ENCODE measurements around the gene GOLM1. TPM values are rescaled to one million over a fixed set of nuclear protein-coding genes. Genes with fewer than 3 reads are reported as not detected.

Gene GOLM1
- total and polyA plus RNA-seq, 2 of the 13 experiments (the other 11 are each of a cell fraction or from before 2014, with no cell fraction given), result 0.20 to 0.30 TPM

- no peak for TF ChIP-seq SNRNP70 (IDR thresholded peaks at IDR 0.05; ENCODE audit: low read depth, low read length)
Measured at GRCh38 chr9:86035827-86036440, 63.4 kb downstream of the GOLM1 start (continued).

GRCh38 chr9:86034863-86035734 lies 64.3 kb downstream of the GOLM1 start:
- POLR2A ChIA-PET, result no interaction called here
- no peak overlapping the region for H3K27ac ChIP-seq (ENCODE audit: extremely low read length, insufficient read depth, low read length)
- intact Hi-C loops (cut with micrococcal nuclease; ENCODE audit: unreplicated experiment) (no loop called here), in situ Hi-C loops (cut with HindIII; ENCODE audit: extremely low pct_ligation_motif_present, low pct_unique_long_range_greater_than_20kb) (no loop called here)
- H3K9ac ChIP-seq (ENCODE audit: insufficient read depth, low read depth, low read length), result no peak overlapping the region
- FAIRE-seq (no peak), ATAC-seq (peak; percentile 91), DNase-seq (ENCODE audit: low spot score) (peak; percentile 32)
- CTCF ChIA-PET (ENCODE audit: low intra/inter-chr PET ratio, low total read pairs), result no interaction called here
- peaks cover 4% of the 10 kb centered on the region; the same call in 1 of the 2 replicates for H4K20me1 ChIP-seq (ENCODE audit: insufficient read depth, low read length)
- H3K27me3 ChIP-seq (ENCODE audit: control insufficient read depth in 1 of 2, insufficient read depth in 2 of 2, low read length in 2 of 2), result no peaks in the 10 kb centered on the region
- H3K36me3 ChIP-seq (replicated peaks in 1 of 2; ENCODE audit: control insufficient read depth in 1 of 2, insufficient read depth in 2 of 2, low read length in 2 of 2), result no peaks in the 10 kb centered on the region
- H3K79me2 ChIP-seq (ENCODE audit: insufficient read depth, low read length), result no peaks in the 10 kb centered on the region
- H2AFZ ChIP-seq (ENCODE audit: low read length), result no peak overlapping the region
- no peak overlapping the region for H3K4me3 ChIP-seq (replicated peaks in 1 of 3; ENCODE audit: insufficient read depth in 1 of 3, low read depth in 2 of 3, low read length in 3 of 3)
- H3K9me3 ChIP-seq (ENCODE audit: low read length), result no peaks in the 10 kb centered on the region
- WGBS (ENCODE audit: low lambda C conversion rate), result 70% methylated on average over 14 of the region's 17 CpGs
- no peaks in the 10 kb centered on the region for H3K4me1 ChIP-seq (ENCODE audit: insufficient read depth, low read length)
- no peak overlapping the region for H3K4me2 ChIP-seq (ENCODE audit: low read depth, low read length)
- no TSS peak for BruUV-seq (replicated peaks)
- TF ChIP-seq SSRP1 (CRISPR knock-in tag; IDR thresholded peaks at IDR 0.05) (no peak), ZNF530 (CRISPR knock-in tag; IDR thresholded peaks at IDR 0.05; ENCODE audit: low read depth) (no peak), ISL2 (CRISPR knock-in tag; IDR thresholded peaks at IDR 0.05) (no peak), MEIS1 (CRISPR knock-in tag; IDR thresholded peaks at IDR 0.05; ENCODE audit: borderline replicate concordance) (no peak), ZNF326 (CRISPR knock-in tag; IDR thresholded peaks at IDR 0.05; ENCODE audit: borderline replicate concordance) (no peak), ZNF484 (CRISPR knock-in tag; IDR thresholded peaks at IDR 0.05; ENCODE audit: borderline replicate concordance, low read depth) (no peak), XRCC5 (optimal IDR thresholded peaks at IDR 0.05; ENCODE audit: low read length) (peak; percentile 47), ZNF446 (CRISPR knock-in tag; IDR thresholded peaks at IDR 0.05) (no peak), KAT7 (CRISPR knock-in tag; IDR thresholded peaks at IDR 0.05; ENCODE audit: borderline replicate concordance) (no peak), ZNF574 (CRISPR knock-in tag; IDR thresholded peaks at IDR 0.05) (no peak), PHF21A (CRISPR knock-in tag; IDR thresholded peaks at IDR 0.05) (no peak), LBX2 (CRISPR knock-in tag; IDR thresholded peaks at IDR 0.05; ENCODE audit: borderline replicate concordance) (no peak), TEAD3 (CRISPR knock-in tag; optimal IDR thresholded peaks at IDR 0.05; ENCODE audit: borderline replicate concordance) (peak; percentile 43), STAG1 (CRISPR knock-in tag; IDR thresholded peaks at IDR 0.05) (peak; percentile 59)
- TF ChIP-seq, protein P1, sequence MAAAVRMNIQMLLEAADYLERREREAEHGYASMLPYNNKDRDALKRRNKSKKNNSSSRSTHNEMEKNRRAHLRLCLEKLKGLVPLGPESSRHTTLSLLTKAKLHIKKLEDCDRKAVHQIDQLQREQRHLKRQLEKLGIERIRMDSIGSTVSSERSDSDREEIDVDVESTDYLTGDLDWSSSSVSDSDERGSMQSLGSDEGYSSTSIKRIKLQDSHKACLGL (CRISPR knock-in tag; IDR thresholded peaks at IDR 0.05), result no peak
- TF ChIP-seq, protein P2, sequence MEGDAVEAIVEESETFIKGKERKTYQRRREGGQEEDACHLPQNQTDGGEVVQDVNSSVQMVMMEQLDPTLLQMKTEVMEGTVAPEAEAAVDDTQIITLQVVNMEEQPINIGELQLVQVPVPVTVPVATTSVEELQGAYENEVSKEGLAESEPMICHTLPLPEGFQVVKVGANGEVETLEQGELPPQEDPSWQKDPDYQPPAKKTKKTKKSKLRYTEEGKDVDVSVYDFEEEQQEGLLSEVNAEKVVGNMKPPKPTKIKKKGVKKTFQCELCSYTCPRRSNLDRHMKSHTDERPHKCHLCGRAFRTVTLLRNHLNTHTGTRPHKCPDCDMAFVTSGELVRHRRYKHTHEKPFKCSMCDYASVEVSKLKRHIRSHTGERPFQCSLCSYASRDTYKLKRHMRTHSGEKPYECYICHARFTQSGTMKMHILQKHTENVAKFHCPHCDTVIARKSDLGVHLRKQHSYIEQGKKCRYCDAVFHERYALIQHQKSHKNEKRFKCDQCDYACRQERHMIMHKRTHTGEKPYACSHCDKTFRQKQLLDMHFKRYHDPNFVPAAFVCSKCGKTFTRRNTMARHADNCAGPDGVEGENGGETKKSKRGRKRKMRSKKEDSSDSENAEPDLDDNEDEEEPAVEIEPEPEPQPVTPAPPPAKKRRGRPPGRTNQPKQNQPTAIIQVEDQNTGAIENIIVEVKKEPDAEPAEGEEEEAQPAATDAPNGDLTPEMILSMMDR (CRISPR knock-in tag; IDR thresholded peaks at IDR 0.05), result peak; percentile 77
